HG02970 (cell line): ENCODE data around the gene SNX9.
"Not testable (repeated sequence)": the region's sequence is repeated elsewhere in the genome, so short reads cannot be mapped to it uniquely, and the experiment has no call there.

Source experiments
- ATAC-seq: cut with Tn5 transposase; IDR thresholded peaks from one replicate; pipeline ENCODE4 v1.9.1; 2021; ENCODE audit warnings: mild to moderate bottlenecking, moderate library complexity, moderate number of reproducible peaks; ENCODE audit not compliant: unreplicated experiment, low FRiP score

The SNX9 gene

DNA sequence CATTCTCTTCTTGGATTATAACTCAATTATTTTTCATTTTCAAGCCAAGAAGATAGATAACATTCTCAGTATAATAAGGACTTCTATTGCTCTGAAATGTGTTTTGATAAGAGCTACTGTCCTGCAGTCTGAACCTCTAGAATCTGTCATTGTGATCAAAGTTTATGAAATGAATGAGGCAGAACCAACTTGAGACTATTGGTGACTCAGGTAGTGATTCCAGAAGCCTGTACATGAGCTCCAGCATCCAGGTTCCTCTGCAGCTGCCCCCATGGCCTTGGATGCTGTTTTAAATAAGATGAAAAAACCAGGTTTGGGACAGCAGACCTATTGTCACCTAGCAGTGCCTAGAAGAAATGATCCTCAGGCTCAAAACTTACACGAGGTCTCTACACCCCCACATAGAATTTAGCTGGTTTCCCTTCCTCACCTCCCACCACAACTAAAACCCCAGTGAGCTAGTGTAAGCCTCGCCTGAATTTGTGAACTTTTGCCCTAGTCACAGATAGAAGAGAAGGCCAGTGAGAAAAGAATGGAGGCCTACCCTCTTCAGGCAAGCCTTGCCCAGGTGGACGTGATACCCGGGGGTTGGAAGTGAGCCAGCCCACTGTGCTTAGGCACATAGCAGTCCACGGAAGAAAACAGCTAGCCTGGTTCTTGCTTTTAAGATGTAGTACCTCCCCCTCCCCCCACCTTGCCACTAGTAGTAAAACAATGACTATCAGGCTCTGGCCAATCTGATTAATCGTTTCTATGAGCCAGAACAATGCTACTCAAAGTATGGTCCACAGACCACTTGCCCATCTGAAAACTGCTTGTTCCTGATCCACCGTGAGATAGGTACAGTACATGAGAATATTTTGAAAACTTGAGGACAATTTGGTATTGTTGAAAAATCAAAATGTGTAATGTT, 85.6 kb downstream of the SNX9 start:
- ATAC-seq: no peak

DNA sequence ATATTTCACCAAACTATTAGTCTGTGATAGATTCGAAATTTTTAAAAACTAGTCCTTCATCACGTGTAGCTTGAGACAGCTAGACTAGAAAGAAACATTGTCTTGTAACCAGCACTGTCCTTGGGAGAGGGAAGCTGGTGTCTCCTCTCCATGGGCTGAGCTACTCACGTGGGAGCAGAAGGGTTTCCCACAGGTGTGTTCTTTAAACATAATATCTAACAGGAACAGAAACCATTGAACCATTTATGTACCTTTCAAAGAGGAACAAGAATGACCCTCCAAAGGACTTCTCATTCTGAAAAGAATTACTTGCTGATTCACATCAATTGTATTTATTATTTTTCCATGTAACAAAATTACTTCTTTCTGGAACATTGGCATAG, 86.2 kb downstream of the SNX9 start:
- no peak for ATAC-seq

DNA sequence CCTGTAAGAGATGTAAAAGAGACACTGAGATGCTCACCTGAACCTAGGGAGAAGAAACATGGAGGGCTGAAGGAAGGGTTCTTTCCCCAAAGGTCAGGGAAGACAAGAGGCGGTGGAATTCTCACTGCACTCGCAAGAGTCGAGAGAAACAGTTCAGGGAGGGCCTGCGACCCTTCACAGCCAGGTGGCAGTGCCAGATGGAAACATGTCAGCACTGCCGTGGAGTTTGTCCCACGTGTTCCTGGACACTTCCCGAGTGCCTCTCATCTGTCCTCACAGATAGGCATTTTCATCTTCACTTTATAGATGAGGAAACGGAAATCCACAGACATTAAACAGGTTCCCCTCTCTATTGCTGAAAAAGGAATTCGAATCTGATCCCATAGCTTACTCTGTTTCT, 88.2 kb downstream of the SNX9 start:
- ATAC-seq: no peak

DNA sequence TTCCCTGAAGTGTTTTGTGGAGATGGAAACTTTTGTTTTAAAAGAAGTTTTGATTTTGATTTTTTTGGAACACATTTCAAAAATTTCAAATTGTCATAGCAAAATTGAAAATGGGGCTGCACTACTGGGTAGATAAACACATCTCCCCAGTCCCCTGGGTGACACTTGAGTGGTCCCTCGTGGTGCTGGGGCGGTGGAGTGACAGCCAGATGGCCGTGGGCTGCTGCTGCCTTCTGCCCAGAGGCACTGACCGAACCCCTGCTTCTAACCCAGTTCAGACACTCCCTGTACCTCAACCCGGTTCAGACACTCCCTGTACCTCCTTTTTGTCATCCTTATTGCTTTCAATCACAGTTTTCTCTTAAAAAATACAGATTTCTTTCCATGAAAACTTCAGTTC, 88.7 kb downstream of the SNX9 start:
- no peak for ATAC-seq

DNA sequence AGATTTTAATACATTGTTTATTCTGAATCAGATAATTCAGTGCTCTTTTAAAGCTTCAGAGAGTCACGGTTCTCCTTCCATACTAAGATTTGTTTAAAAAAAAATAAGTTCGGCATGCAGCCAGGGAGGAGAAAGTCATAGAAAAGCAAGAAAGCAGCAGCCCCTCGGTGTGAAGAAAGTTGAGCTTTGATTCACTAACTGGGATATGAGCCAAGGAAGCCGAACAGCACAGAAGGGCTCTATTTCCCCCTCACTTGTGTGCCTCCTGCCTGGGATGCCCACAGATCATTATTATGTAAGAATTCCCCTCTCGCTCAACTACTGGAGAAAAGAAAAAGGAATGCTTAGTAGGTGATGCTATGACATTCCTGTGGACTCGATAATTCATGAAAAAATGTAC, 89.3 kb downstream of the SNX9 start:
- ATAC-seq: no peak

DNA sequence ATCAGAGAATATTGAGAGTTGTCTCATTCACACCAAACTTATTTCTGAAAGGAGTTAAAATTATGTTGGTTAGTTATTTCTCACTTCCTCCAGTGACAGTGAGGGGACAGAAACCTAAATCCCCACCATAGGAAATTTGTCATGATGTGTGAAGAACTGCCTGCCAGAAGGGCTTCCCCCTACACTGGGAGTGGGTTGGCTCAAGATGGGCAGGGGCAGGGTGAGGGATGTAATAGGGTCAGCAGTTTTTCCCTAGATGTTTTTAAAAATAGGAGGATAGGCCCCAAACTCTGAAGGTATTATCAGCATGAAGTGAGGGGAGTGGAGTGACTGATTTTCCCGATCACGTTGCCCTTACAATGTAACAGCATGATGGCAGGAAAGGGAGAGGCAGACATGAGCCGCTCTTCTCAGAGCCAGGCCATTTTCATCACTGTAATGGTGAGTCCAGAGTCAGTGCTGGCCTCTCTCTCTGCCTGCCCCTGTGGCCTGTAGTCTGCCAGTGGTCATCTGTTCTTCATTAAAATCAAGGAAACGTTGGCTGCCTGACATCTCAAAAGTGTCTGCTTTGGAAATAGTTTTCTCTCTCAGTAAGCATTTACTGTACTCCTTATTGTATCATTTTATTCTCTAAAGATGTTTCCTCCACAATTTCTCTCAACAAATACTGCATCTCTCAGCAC, 98.8 kb downstream of the SNX9 start:
- ATAC-seq: no peak

DNA sequence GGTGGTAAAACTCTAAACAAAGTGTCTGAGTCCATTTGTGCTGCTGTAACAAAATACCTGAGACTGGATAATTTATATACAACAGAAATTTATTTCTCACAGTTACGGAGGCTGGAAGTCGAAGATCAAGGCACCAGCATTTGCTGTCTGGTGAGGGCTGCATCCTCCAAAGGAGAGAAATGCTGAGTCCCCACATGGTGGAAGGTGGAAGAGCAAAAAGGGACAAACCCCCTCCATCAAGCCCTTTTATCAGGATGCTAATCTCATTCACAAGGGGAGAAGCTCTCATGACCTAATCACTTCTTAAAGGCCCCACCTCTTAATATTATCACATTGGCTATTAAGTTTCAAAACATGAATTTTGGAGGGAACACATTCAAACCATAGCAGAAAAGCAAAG, 102.7 kb downstream of the SNX9 start:
- ATAC-seq: no peak

DNA sequence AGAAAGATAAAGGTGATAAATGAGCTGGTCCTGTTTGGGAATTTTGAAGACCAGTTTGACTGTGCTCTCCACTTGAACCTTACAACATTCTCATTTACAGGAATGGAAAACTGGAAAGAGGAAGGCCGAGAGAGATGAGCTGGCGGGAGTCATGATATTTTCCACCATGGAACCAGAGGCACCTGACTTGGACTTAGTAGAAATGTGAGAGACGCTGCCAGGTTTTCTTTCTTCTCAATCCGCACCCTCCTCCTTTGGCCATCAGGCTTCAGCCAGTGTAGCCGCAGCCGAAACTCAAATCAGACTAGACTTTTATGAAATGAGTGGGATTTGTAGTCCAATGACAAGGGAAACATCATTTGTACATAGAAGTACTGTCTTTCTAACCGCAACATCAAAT, 104.0 kb downstream of the SNX9 start:
- ATAC-seq: no peak

DNA sequence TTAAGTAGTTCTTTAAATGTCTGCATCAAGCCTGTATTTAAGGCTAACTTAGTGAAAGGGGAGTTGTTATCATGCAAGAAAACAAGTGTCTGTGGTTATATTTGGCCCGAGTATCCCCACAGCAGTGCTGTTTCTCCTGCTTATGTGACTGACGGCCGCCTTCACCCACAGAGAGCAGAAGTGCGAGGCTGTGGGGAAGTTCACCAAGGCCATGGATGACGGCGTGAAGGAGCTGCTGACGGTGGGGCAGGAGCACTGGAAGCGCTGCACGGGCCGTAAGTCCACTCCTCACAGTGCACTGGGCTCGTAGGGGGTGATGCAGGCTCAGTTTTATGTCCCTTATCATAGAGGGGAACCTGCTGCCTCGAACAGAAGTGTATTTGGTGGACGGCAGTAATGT, 105.4 kb downstream of the SNX9 start:
- no peak for ATAC-seq

DNA sequence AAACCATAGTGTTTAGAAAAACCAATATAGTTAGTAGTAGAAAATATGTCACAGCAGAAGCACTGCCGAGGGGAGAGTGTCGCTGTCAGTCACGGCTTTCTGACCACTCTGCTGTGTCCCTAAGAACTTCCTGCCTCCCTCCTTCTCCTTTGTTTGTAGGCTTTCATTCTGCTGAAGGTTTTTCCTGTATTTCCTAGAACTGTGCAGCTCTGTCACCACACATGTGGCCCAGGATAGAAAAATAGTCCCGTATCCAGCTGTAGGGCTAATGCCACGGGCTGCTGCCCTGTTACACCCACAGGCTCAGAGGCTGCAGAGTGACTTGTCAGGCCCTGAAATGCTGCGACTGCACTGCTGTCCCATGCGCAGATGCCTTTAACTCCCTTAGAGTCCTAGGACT, 106.0 kb downstream of the SNX9 start:
- no peak for ATAC-seq

DNA sequence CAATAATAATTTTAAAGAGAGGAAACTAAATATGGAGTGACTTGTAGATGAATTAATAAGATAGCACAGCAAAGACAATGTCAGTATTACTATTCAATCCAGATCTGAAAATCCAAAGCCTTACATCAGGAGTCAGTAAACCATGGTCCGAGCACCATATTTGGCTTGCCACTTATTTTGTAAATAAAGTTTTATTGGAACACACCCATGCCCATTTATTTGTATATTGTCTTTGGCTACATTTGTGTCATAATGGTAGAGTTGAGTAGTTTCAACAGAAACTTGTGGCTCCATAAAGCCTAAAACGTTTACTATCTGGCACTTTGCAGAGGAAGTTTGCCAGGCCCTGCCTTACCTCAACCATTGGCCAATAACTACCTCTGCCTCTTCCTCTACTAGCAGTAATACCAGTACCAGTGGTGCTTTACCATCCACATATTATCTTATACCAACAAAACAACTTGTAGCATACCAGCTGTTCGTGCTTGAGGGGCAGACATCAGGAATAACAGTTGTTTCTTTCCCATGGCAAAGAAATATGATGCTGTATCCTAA, 106.8 kb downstream of the SNX9 start:
- no peak for ATAC-seq

DNA sequence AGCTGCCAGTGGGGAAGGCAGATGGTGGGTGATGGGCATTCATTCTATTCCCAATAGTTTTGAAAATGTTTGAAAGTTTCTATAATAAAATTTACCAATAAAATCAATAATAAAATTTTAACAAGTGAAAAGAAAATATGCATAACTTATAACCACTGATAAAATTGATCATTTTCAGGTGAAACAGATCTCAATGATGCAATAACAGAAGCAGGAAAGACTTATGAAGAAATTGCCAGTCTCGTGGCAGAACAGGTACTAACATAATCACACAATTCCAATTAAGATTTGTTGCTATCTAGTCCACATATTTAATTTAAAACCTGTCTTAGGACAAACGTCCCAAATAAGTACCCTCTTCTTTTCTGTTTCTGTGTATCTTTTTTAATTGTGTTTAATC, 112.7 kb downstream of the SNX9 start:
- ATAC-seq: no peak

DNA sequence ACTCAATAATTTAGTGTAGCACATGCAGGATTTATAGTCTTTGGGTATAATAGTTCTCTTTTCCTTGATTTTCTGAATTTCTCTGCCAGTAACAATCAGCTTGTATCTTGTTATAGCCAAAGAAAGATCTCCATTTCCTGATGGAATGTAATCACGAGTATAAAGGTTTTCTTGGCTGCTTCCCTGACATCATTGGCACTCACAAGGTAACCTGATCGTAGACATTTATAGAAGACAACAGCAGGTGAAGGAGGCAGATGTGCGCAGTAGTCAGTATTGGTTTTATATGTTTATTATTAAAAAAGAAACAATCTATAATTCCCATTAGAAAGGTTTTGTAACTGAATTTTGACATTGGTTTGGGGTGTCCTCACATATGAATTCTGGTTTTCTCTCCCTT, 114.3 kb downstream of the SNX9 start:
- ATAC-seq: no peak

DNA sequence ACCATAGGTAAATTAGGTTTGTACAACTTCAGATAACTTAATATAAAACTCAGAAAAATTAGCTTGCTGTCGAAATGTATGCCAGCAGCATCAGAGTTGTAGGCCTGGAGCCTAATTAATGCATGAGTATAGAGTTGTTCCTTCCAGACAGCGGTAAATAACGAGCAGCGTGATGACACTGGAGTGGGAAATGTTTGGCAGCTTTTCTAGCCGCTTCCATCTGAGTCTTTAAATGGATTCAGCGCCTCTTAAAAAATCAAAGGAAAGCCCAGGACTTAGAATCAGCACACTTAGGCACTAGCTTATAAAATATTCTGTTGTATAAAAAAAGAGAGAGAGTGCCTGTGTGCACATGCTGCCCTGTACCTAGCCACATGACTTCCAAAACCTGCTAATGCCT, 114.9 kb downstream of the SNX9 start:
- ATAC-seq: no peak

DNA sequence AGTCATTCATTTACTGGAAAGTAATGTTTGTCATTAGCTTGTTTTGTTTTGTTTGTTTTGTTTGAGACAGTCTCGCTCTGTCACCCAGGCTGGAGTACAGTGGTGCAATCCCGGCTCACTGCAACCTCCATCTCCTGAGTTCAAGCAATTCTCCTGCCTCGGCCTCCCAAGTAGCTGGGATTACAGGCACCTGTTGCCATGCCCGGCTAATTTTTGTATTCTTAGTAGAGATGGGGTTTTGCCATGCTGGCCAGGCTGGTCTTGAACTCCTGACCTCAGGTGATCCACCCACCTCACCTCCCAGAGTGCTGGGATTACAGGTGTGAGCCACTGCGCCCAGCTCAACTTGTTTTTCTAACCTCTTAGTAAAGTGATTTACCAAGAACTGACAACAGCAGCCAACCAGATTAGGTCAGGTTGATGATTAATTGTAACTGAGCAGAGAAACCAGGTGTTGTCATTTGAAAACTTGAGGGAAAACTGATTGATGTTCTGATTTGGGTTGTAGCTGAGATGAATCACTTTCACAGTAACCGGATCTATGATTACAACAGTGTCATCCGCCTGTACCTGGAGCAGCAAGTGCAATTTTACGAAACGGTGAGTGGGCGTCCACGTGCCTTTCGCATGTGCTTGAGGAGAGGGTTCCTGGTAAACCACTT, 117.5 kb downstream of the SNX9 start:
- not testable (repeated sequence) for ATAC-seq

DNA sequence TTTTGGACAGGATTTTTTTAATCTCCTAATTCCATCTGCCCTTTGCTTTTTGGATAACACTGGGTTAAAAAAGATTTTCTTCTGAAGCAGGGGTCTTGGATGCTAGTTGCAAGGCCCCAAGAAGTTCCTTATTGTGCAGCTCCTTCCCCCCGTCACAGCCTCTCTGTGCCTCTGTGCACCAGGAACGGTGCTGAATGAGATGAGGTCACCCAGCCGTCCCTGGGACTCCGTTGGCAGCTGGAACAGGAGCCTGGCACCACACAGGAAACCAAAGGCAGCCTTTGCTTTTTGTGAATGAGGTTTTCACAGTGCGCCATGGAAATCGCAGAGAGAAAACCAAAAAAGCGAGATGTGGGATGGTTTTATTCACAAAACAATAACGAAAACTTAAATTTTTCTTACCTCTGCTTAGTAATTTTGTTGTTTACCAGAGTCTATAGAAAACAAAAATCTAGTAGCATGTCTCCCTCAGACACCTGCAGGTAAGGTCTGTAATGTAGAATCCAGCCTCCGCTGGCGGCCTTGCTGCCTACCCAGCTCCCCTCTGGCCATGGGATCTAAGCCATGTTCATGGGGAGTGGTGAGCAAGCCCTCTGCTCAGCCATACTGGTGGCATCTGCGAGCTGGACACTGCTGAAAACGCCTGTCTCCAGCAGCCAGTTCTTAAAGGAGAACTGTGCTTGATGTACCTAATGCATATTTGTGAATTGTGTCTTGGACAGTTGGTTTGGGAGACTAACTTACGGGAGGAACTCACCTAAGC, 118.2 kb downstream of the SNX9 start:
- no peak for ATAC-seq

DNA sequence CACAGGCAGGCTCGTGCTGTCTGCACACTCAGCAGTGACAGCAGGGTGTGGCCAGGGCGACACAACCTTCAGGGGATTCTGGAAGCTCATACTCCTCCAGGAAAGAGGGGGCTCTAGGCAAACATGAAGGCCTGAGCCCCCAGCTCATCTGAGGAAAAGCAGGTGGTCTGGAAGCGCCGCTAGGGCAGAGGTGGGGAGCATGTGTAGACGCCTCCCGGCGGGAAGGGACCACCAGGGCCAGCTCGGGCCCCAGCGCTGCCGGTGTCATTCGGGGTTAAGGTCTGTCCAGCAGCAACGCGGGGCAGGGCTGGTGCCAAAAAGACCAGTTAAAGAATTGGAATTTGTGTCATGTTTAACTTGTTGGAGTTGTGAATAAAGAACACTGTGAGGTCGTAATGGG, 119.3 kb downstream of the SNX9 start:
- no peak for ATAC-seq

DNA sequence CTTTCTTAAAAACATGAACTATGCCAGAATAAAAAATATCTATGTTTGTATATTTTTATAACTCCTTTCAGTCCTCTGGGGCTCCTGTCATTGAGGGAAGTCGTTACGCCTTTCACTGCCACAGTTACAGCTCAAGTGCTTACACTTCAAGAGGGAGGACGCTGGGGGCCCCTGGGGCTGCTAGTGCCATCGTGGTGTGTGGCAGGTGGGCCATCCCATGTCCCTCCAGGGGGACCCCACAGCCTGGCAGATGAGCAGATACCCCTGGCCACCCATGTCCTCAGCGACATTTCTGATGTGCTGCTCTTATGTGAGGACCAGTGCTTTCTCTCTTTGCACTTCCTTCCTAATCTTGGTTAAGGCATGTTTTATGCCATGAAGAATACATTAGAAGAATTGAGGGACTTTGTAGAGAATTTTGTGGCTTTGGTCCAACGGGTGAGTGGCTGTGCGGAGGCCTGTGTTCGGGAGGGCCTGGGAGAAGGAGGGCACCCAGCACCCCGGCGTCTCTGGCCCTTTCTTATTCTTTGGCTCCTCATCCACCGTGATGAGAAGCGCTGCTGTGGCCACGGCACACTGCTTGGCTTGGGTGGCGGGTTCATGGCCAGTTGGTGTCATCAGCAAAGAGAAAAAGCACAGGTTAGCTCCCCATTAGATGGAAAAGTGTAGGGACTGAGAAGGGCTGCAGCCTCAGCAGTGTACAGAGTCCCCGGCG, 120.4 kb downstream of the SNX9 start:
- ATAC-seq: no peak

DNA sequence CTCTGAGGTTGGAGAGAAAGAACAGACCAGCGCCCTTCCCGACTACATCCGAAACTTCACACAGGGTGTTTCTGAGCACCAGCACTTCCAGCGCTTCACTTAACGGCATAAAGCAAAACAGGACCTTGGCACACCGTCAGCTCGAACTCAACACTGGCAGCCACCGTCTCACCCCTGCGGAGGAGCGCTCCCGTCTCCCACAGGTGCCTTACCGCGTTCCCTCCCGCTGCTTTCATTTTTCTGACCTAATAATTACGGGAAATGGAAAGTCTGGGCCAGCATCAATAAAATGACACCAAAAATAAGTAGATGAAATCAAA, 120.9 kb downstream of the SNX9 start:
- ATAC-seq: no peak
